Retinal pigment epithelial cell (primary cell): ENCODE data around the gene LLGL2.
"Not testable (repeated sequence)": the region's sequence is repeated elsewhere in the genome, so short reads cannot be mapped to it uniquely, and the experiment has no call there.

Source experiments
- DNase-seq: peaks from one replicate; pipeline ENCODE4 v3.0.0-alpha.2; 2010; ENCODE audit warnings: low read depth
- H3K4me3 ChIP-seq: 2 replicates; pipeline ENCODE4 v1.5.1; 2011; ENCODE audit warnings: mild to moderate bottlenecking, low read length, control low read depth, moderate library complexity
- CTCF ChIP-seq: conservative IDR thresholded peaks from 2 replicates; pipeline ENCODE4 v1.5.1; 2011; ENCODE audit warnings: low read depth, low read length, control low read depth, inconsistent platforms

LLGL2 gene

GRCh38 chr17:75575197-75575596 lies 49.7 kb downstream of the LLGL2 start:
- no peak for DNase-seq
- H3K4me3 ChIP-seq: no peak overlapping the region
- TF ChIP-seq CTCF: no peak

- no peak for DNase-seq
- H3K4me3 ChIP-seq: no peak overlapping the region
- TF ChIP-seq CTCF: no peak
Observed at GRCh38 chr17:75575728-75576127, 50.2 kb downstream of the LLGL2 start.

GRCh38 chr17:75576661-75577060 lies 51.2 kb downstream of the LLGL2 start:
- no peak for DNase-seq
- no peak overlapping the region for H3K4me3 ChIP-seq
- TF ChIP-seq CTCF: no peak

- DNase-seq, H3K4me3 ChIP-seq: not testable (repeated sequence)
Observed at GRCh38 chr17:75581121-75581725, 55.7 kb downstream of the LLGL2 start.

GRCh38 chr17:75583197-75583596 lies 57.7 kb downstream of the LLGL2 start:
- H3K4me3 ChIP-seq, DNase-seq: not testable (repeated sequence)

GRCh38 chr17:75584849-75585175 lies 59.3 kb downstream of the LLGL2 start:
- no peak for TF ChIP-seq CTCF
- no peak overlapping the region for H3K4me3 ChIP-seq
- no peak for DNase-seq

- no peak within 1 kb of the TSS for H3K4me3 ChIP-seq
- no peak for DNase-seq
- TF ChIP-seq CTCF: peak; percentile 30
Observed at GRCh38 chr17:75587675-75588595, 62.4 kb downstream of the LLGL2 start, which contains the start of gene MYO15B. MYO15B (plus strand) TSS chr17:75587800; CDS start chr17:75588058, 258 bp downstream.

GRCh38 chr17:75588596-75589011 lies 63.1 kb downstream of the LLGL2 start:
- no peak for TF ChIP-seq CTCF
- H3K4me3 ChIP-seq: no peak overlapping the region
- no peak for DNase-seq
